Measurements from ENCODE around the gene HECW1.
"Not testable (repeated sequence)": the region's sequence is repeated elsewhere in the genome, so short reads cannot be mapped to it uniquely, and the experiment has no call there.

The HECW1 gene

DNA sequence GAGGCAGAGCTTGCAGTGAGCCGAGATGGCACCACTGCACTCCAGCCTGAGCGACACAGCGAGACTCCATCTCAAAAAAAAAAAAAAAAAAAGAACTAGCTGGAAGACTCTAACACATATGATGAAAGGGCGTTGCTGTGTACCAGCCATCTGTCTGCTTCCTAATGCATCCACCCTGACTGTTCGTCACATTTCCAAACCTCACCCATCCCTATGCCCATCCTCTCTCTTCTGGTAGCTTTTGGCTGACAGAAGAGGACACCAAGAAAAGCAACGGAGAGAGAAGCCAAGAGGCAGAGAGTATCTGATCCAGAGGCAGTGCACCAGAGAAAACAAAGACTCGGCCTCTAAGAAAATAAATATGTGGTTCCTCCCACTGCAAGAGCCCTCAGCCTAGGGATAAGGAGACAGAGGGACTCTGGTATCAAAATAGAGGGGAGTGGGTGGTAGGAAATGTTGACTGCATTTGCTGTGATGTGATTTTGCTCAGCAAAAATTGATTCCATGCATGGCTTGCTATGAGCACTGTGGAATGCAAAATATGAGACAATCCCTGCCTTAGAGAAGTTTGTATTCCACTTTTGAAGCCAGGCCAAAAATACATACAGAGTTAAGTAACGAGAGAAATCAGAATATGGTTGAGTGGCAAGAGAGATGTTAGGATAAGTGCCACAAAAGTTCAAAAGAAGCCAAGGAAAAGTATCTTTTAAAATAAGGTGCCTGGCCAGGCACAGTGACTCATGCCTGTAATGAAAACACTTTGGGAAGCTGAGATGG, 369.6 kb downstream of the HECW1 start:
- no peak for DNase-seq

DNA sequence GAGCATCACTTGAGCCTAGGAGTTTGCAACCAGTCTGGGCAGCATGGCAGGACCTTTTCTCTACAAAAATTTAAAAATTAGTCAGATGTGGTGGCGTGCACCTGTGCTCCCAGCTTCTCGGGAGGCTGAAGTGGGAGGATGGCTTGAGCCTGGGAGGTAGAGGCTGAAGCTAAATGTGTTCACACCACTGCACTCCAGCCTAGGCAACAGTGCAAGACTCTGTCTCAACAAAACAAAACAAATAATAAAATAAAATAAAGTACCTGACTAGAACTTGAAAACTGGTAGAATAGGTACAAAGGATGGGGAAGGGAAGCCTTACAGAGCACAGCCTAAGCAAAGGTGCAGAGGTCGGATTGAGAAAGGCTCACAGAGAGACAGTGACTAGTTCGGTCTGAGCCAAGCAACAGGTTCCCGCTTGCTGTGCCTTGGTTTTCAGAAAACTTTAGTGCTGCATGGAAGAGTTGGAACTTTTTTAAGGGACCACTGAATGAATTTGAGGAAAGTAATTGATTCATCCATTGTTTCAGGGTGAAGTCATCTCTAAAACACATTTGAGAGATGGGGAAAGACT, 370.3 kb downstream of the HECW1 start:
- no peak for DNase-seq

DNA sequence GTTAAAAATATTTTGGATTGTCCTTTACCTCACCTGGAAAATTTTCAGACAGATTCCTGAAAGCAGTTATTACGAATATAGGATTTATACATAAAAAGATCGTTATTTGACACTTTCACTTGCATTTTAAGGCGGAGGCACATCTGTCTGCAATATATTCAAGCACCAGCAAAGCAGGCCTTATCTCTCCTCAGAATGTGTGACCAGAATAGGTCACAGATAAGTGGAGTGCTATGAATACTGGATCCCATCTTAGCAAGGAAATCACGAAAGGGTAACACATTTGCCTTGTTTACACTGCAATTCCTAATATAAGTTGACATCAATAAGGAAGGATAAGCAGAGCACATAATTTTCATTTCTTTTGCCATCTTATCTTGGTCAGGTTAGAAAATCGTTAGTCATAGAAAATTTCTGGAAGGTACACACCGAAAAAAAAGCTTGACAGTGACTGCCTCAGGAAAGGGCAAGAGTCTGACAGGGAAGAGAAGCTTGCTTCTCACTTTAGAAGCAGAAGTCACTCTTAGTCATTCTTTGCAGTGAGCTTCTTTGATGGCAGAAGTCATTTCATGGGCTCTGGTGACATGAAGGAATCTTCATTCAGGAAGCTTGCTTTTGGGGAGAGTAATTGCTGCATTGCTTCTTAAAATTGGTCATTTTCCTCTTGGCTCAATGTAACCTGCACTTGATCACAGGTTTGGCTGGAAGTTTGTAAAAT, 372.4 kb downstream of the HECW1 start:
- DNase-seq = no peak

DNA sequence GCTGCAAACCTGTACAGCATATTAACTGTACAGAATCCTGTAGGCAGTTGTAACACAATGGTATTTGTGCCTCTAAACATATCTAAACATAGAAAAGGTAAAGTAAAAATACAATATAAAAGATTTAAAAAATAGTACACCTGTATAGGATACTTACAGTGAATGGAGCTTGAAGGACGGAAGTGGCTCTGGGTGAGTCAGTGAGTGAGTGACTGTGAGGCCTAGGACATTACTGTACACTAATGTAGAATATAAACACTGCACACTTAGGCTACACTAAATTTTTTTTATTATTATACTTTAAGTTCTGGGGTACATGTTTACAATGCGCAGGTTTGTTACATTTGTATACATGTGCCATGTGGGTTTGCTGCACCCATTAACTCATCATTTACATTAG, 373.1 kb downstream of the HECW1 start:
- DNase-seq = no peak

DNA sequence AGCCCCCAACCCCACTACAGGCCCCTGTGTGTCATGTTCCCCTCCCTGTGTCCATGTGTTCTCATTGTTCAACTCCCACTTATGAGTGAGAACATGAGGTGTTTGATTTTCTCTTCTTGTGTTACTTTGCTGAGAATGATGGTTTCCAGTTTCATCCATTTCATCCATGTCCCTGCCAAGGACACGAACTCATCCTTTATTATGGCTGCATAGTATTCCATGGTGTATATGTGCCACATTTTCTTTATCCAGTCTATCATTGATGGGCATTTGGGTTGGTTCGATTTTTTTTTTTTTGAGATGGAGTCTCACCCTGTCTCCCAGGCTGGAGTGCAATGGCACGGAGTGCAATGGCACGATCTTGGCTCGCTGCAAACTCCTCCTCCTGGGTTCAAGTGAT, 373.6 kb downstream of the HECW1 start:
- not testable (repeated sequence) for DNase-seq

DNA sequence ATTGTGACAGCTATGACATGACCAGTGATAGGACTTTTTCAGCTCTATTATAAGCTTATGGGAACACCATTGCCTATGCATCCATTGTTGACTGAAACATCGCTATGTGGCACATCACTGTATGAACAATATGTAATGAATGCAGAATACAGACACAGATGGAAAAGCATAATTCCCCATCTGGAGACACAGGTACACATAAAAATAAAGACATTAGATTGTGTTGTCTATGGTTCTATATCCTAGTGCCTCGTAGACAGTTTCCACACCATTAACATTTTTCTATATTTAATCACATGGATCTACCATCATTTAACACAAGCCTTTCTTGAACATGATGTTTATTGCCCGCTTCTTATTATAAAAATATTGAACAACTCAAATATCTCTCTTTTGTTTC, 374.2 kb downstream of the HECW1 start:
- DNase-seq = no peak

DNA sequence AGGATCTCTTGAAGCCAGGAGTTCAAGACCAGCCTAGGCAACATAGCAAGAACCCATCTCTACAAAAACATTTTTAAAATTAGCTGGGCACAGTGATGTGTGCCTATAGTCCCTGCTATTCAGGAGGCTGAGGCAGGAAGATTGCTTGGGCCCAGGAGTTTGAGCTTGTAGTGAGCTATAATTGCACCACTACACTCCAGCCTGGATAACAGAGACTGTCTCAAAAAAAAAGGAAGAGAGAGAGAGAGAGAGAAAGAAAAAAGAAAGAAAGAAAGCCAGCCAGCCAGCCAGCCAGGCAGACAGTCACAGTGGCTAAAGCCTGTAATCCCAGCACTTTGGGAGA, 375.3 kb downstream of the HECW1 start:
- DNase-seq = no peak

DNA sequence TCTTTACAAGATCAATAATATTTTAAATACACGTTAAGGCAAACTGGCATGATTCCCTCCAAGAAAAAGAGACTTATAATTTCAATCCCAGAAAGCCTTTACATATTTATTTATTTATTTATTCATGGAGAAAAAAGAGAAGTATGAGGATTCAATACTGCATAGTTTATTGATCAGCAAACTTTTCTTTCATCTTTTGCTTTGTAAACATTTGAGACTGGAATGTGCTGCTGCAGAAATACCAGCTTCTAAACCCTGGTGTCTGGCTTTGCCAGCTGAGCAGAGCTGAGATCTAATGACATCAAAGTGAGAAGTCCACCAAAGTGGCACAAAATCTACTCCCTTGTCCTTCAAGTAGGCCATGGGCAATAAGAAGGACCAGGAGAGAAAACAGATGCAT, 376.8 kb downstream of the HECW1 start:
- DNase-seq = no peak

DNA sequence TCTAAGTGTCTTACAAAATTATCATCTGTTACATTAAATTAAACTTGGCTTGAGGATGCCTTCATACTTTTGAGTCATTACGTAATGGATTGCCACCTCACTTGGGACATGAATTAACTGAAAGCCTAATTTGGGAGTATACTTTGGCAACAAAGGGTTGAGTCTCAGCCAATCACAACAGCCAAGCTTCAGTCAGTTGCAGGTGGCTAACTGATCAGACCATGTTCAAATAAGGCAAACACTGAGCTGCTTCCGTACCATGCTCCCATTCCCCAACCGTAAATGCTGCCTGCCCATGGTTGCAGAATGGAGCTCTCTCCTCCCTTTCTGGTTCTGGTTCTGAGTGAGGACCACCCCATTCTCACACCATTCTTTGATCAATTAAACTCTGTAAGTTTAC, 377.6 kb downstream of the HECW1 start:
- no peak for DNase-seq

DNA sequence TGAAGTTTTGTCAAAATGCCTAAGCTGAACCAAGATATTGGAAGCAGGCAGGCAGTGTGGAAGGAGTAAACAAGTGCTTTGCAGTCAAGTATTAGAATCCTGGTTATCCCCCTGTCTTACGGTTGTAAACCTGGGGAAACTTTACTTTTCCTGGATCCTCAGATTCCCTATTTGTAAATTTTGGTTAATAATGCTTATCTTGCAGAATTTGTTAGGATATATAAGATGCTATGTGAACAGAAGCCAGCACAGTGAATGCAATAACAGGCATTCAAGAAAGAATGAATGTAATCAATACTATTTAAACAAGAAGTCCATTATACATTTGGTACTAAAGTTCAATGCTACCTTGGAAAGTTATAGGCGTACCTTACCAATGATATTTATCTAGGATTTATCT, 378.7 kb downstream of the HECW1 start:
- no peak for DNase-seq

DNA sequence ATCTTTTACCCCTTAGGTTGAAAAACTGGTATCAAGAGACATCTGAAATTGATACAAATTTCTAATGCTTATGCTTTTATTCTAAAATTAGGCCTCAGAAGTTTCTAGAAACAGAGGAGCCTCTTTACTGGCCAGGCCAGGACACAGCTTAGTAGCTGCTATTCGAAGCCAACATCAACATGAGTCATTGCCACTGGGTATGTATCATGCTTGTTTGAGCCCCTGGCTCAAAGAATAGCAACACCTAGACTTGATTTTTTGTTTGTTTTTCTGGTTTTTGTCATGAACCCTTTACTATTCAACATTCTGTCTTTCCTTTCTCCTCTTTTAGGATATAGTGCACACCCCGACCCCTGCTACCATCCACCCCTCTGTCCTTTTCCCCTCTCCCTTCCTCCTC, 379.5 kb downstream of the HECW1 start:
- DNase-seq = no peak

DNA sequence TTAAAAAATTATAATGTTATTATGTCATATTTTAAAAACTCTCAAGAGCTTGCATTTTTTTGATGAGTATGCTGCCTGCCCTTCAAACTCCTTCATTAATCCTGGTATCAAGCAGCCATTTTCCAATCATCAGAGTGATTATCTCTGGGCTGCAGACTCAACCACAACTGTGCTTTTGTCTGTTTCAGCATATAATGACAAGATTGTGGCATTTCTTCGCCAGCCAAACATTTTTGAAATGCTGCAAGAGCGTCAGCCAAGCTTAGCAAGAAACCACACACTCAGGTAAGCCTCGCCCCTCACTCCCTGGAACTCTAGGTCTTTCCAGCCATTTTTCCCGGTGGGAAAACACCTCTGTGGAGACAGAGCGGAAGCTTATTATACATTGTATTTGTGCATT, 380.4 kb downstream of the HECW1 start:
- no peak for DNase-seq

DNA sequence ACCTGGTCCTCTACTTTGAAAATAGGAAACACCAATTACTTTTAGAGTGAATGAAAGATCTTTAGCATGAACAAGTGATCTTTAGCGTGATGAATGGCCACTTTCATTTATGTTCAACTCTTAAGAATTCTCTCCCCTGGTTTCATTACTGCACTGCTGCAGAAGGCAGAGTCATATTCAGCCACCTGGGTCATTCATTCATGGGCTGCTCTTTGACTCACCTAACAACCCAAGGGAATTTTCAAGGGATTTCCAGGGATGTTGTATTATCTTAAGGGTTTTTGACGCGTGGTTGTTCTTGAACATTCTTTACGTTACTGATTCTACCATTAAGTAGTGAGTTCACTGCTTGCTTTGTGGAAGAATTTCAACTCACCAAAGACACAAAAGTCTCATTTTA, 383.1 kb downstream of the HECW1 start:
- DNase-seq = no peak

DNA sequence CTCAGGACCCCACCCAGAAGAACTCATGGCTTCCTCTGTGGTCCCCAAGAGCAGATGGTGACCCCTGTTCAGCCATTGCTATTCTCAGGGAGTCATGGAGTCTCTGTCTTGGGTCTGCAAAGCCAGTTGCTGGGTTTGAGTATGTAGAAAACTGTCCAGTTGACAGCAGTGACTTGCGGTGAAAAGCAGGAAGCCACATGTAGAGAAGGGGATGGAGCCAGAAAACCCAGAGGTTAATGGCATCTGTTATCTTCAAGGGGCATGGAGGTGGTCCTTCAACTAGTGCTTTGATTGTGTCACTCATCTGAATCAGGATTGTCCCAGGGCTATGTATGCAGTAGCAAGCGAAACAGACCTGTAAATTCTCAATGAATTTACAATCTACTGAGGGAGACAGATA, 384.1 kb downstream of the HECW1 start:
- no peak for DNase-seq

DNA sequence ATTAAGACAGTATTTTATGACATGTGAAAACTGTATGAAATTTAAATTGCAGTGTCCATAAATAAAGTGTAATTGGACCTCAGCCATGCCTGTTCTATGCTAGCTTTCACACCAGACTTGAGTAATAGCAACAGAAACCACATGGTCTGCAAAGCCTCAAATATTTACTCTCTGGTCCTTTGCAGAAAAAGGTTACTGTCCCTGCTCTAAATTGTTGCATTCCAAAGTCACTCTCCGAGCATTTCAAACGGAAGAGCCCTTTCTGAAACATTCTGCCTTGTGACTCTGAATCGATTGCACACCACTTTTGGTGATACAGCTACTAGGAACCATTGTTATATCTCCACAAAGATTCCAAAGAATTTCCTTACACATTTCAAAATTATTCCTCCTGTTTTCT, 389.4 kb downstream of the HECW1 start:
- DNase-seq = no peak

DNA sequence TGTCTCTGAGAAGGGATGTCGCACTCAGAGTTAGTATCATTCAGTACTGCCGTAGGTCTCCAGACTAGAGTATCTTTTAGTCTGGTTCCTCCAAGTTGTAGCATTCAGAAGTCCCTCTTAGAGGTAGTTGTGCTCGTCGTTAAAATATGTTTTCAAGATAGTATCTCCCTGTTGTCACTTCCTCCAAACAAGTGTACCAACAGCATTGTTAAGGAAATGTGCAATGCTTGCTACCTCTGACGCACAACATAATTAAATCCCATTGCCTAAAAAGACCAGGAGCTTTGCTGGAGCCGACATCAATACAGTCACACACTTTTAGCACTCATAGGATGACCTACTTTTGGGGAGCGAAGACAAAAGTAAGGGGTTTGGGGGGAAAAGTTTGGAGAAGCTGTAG, 390.5 kb downstream of the HECW1 start:
- DNase-seq = no peak

DNA sequence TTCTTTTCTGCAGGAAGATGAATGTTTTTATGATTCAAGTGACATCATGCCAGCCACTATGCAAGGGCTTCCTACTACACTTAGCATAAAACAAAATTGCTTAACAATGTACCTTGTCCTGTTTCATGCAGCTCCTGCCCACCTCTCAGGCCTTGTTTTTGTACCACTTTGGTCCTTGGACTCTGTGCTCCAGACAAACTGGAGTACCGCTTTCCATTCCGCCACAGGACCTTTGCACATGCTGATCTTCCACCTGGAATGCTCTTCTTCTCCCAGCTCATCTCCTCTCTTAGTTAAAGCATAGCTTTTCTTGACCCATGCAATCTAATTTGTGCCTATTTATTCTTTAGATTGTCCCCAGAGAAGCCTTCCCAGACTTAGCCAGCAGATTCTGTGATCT, 393.0 kb downstream of the HECW1 start:
- DNase-seq = no peak

DNA sequence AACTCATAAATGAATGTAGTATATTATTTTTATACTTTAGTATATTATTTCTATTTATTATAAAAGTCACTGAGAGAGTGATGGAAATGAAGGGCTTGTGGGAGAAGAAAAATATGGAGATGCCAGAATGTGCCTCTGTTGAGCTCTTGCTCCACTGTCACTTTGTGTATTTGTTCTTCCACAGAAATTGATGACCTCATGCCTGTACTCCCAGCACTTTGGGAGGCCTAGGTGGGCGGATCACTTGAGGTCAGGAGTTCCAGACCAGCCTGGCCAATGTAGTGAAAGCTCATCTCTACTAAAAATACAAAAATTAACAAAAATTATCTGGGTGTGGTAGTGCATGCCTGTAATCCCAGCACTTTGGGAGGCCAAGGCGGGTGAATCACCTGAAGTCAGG, 394.0 kb downstream of the HECW1 start:
- DNase-seq = no peak

DNA sequence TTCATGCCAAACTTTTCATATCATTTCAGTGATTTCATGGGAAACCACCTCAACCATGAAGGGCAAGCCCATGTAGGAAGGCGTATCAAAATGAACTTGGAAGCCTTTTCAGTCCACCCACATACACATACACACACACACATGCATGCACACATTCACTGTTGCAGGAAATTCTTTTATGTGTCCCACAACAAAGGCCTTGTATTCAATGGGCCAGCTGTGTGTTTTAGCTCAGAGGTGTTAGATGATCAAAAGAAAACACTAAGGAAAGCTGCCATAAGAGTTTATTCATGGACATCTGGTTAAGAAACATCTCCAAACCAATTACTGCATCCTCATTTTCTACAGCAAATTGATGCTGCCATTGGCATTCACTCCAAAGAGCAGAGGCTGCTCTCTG, 396.0 kb downstream of the HECW1 start:
- no peak for DNase-seq

DNA sequence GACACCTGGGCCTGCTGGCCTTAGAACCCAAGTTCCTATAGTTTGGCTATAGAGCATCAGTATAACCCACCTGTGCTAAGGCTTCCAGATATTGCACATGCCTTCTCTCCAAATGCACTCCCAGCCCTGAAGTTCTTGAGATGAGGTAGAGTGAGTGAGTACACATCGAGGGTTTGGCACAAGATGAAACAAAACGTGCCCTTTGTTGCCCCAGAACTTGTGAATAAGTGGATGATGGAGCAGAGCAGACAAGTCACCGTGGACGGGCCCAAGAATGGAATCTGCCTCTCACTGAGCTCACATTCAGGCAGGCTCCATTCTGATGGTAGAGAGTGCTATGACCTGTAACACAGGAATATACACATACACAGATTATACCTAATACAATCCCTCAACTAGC, 397.5 kb downstream of the HECW1 start:
- no peak for DNase-seq

DNA sequence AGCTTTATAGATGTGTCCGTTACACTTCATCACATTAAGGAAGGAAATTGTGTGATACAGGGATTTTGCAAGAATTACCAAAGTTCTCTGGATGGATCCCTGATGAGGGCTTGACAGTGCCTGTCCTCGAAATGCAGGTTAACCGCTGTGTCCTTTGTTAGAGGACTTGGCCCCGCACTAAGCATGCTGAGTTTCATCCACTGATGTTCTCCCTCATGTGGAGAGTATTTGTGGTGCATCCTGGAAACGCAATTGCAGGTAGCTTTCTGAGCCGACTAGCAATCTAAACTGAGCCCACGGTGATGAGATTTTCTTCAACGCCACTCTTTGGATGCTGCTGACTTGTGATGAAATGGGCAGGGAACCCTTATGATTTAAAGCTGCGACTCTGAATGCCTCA, 398.6 kb downstream of the HECW1 start:
- DNase-seq = no peak

DNA sequence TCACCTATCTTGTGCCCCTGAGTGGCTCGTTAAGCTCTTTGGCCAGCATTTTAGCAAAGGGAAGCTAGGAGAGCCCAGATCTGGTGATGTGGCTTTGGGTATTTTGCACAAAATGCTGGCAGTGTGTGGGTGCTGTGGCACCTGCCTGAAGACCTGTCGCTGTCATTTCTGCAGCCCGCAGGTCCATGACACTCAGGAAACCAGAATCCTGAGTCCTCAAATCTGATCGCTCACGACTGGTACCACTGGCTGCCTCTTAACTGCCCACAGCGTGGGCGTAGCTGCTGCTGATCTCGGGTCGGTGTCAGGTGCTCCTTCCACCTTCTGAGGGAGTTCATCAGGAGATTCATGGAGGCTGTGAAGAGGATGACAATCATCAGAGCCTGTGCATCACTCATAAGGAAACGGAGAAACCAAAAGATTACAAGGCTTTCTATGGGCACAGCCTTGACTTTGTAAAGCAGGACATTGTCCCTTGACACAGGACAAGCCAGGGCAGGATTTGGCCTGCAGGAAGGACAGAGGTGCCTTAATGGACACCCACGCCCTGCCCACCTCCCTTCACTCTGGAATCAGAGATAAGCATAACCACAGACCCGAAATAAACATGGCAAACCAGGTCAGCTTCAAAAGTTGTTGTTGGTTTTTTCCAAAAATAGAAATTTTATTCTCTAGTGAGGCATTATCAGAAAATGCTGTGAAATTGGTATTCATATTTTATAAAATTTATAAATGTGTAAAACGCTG, 399.5 kb downstream of the HECW1 start:
- DNase-seq = no peak

DNA sequence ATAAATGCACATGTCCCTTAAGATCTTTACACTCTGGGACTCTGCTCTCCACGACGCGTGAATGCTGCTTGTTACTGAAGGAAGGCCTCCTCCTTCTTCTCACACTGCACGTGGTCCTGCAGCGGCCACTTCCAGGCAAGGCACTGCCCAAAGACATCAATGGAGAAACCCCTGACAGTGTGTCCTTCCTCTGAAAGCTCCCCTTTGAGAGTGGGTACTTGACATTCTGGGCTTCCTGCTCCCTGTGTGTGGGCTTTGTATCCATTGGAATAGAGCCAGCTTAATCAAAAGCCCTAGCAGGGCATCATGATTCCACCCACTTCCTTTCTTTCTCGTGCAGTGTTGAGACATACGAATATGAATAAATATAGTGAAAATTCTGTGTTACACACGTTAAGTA, 400.8 kb downstream of the HECW1 start:
- no peak for DNase-seq
